IPS DF 6.9 (cell line): Measurements from ENCODE around the gene CYP20A1.
"Not testable (repeated sequence)": the region's sequence is repeated elsewhere in the genome, so short reads cannot be mapped to it uniquely, and the experiment has no call there.

Source experiments
- DNase-seq: peaks from one replicate; pipeline ENCODE4 v3.0.0-alpha.2; 2013; ENCODE audit warnings: low read depth, low spot score
- H3K27ac ChIP-seq: one replicate; pipeline ENCODE4 v1.5.1; 2013; ENCODE audit warnings: low read length, control low read depth
- H3K27me3 ChIP-seq: 2 replicates; pipeline ENCODE4 v1.6.1; 2013; ENCODE audit warnings: mild to moderate bottlenecking, low read length; ENCODE audit not compliant: control insufficient read depth, insufficient read depth
- H3K36me3 ChIP-seq: 2 replicates; pipeline ENCODE4 v1.6.1; 2013; ENCODE audit warnings: low read length; ENCODE audit not compliant: control insufficient read depth, insufficient read depth
- H3K4me1 ChIP-seq: 2 replicates; pipeline ENCODE4 v1.6.1; 2013; ENCODE audit warnings: low read length; ENCODE audit not compliant: control insufficient read depth, insufficient read depth
- H3K4me3 ChIP-seq: 2 replicates; pipeline ENCODE4 v1.5.1; 2013; ENCODE audit warnings: mild to moderate bottlenecking, low read length
- H3K9me3 ChIP-seq: 2 replicates; pipeline ENCODE4 v1.6.1; 2013; ENCODE audit warnings: low read length, inconsistent platforms; ENCODE audit not compliant: control insufficient read depth, insufficient read depth
- WGBS: extraction: QIAGEN DNeasy Blood & Tissue Kit; methylation state at CpG from one replicate; pipeline ENCODE4 v1.1.7; 2013; ENCODE audit warnings: mixed read lengths, missing lambda C conversion rate; ENCODE audit not compliant: insufficient read length, insufficient coverage; 5-methylcytosine and 5-hydroxymethylcytosine counted together

Gene CYP20A1

GRCh38 chr2:203238704-203239526 is at the start of gene CYP20A1:
CYP20A1 (plus strand) TSS chr2:203239018; CDS start chr2:203239063, 45 bp downstream.
- no CpG with 5 or more reads among the region's 80 CpGs for WGBS
- Histone ChIP-seq H3K9me3 (no peaks in the 10 kb centered on the region), H3K4me3 (peak within 1 kb of the TSS; percentile 84), H3K27me3 (no peaks in the 10 kb centered on the region), H3K4me1 (no peaks in the 10 kb centered on the region), H3K36me3 (no peaks in the 10 kb centered on the region), H3K27ac (no peak within 1 kb of the TSS)
- peak; percentile 81 for DNase-seq

DNA sequence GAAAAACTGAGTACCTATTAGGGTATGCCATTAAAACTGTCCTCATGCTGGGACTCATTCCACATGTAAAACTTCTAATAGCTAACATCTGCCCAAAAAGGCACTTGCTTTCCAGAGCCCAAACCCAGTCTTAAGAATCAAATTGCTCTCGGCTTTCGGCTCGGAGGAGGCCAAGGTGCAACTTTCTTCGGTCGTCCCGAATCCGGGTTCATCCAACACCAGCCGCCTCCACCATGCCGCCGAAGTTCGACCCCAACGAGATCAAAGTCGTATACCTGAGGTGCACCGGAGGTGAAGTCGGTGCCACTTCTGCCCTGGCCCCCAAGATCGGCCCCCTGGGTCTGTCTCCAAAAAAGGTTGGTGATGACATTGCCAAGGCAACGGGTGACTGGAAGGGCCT is 48.3 kb upstream of the CYP20A1 start:
- no CpG with 5 or more reads among the region's 17 CpGs for WGBS
- not testable (repeated sequence) for H3K27ac ChIP-seq, DNase-seq, H3K4me3 ChIP-seq, H3K27me3 ChIP-seq, H3K36me3 ChIP-seq, H3K9me3 ChIP-seq, H3K4me1 ChIP-seq

GRCh38 chr2:203191026-203191425 is 47.8 kb upstream of the CYP20A1 start:
- WGBS = no CpG with 5 or more reads among the region's 6 CpGs
- H3K4me1 ChIP-seq, H3K27me3 ChIP-seq, H3K36me3 ChIP-seq, H3K4me3 ChIP-seq, H3K27ac ChIP-seq, DNase-seq, H3K9me3 ChIP-seq: not testable (repeated sequence)

DNA sequence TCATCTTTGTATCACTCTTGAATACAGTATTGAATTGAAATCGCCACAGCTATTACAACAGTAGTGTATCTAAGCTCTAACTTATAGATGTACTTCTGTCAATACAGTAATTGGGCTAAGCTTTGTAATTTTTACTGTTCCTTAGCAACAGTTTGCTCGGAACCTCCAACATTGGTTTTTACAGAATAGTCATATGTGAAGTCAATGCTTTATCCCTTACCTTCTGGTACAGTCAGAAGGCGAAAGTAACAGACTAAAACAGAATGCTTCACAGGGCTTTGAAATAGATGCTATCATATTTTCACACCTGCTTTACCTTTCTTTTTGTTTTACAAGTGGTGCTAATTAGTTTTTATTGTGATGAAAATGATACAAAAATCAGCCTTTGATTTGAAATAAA is 46.9 kb upstream of the CYP20A1 start:
- H3K4me3 ChIP-seq = no peak overlapping the region
- no peaks in the 10 kb centered on the region for H3K9me3 ChIP-seq
- no peak overlapping the region for H3K27ac ChIP-seq
- H3K36me3 ChIP-seq = no peaks in the 10 kb centered on the region
- no CpG with 5 or more reads among the region's 3 CpGs for WGBS
- H3K4me1 ChIP-seq = no peaks in the 10 kb centered on the region
- H3K27me3 ChIP-seq = no peaks in the 10 kb centered on the region
- no peak for DNase-seq

DNA sequence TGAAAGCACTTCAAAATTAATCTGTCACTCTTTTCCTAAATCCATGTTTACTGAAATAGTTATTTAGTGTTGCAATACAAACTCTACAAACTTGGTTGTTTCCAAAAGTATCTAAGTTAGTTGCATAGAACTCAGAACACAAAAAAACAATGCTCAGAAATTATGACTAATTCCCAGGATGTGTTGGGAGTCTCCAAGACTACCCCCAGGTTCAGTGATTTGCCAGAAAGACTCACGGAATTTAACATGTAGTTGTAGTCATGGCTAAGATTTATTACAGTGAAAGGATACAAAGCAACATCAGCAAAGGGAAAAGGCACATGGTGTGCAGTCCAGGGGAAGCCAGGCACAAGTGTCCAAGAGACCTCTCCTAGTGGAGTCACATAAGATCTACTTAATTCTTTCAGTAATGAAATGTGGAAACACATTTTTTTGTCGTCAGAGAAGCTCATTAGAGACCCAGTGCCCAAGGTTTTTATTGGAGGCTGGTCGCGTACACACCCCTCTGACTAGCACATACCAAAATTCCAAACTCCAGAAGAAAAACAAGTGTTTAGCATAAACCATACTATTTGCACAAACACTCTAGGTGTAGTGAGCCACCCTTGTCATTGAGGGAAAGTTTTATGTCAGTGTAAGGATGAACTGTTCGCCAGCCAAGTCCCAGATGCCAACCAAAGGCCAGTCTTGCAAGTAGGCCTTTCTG is 43.3 kb upstream of the CYP20A1 start:
- Histone ChIP-seq H3K27ac (no peak overlapping the region), H3K4me1 (no peaks in the 10 kb centered on the region), H3K4me3 (no peak overlapping the region), H3K27me3 (no peaks in the 10 kb centered on the region), H3K36me3 (no peaks in the 10 kb centered on the region), H3K9me3 (no peaks in the 10 kb centered on the region)
- WGBS = no CpG with 5 or more reads among the region's 5 CpGs
- no peak for DNase-seq

DNA sequence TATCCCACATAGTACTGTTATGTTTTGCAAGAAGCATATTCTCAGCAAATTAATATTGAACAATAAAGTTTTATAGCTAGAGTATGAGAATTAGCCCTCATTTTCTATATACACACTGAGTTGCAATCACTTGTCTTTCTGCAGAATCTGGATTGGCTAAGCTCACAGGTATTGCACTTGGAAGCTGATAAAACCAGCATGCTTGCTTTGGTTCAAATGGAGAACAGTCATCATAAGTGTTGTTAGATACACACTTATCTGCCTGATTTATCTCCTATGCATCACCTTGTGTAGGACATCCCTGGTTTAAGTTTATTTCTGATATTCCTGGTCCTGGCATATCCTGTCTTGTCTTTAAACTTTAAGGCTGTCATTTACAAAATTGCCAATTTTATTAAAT is 38.0 kb upstream of the CYP20A1 start:
- no peaks in the 10 kb centered on the region for H3K9me3 ChIP-seq
- DNase-seq = no peak
- no peak overlapping the region for H3K4me3 ChIP-seq
- H3K27me3 ChIP-seq = no peaks in the 10 kb centered on the region
- no peaks in the 10 kb centered on the region for H3K4me1 ChIP-seq
- no peak overlapping the region for H3K27ac ChIP-seq
- H3K36me3 ChIP-seq = no peaks in the 10 kb centered on the region

GRCh38 chr2:203201426-203201825 is 37.4 kb upstream of the CYP20A1 start:
- H3K4me1 ChIP-seq = no peaks in the 10 kb centered on the region
- H3K27me3 ChIP-seq = no peaks in the 10 kb centered on the region
- H3K36me3 ChIP-seq = no peaks in the 10 kb centered on the region
- H3K4me3 ChIP-seq = no peak overlapping the region
- WGBS = no CpG with 5 or more reads among the region's 5 CpGs
- no peak overlapping the region for H3K27ac ChIP-seq
- DNase-seq = no peak
- no peaks in the 10 kb centered on the region for H3K9me3 ChIP-seq

GRCh38 chr2:203209538-203209937 is 29.3 kb upstream of the CYP20A1 start:
- no peaks in the 10 kb centered on the region for H3K36me3 ChIP-seq
- no peak overlapping the region for H3K4me3 ChIP-seq
- H3K9me3 ChIP-seq = no peaks in the 10 kb centered on the region
- H3K27me3 ChIP-seq = no peaks in the 10 kb centered on the region
- DNase-seq = no peak
- H3K4me1 ChIP-seq = no peaks in the 10 kb centered on the region; the same call in 1 of the 2 replicates
- H3K27ac ChIP-seq = no peak overlapping the region
- no CpG with 5 or more reads among the region's 1 CpG for WGBS

- no CpG with 5 or more reads among the region's 2 CpGs for WGBS
- no peak for DNase-seq
Observed at GRCh38 chr2:203225423-203226039, 13.3 kb upstream of the CYP20A1 start.

DNA sequence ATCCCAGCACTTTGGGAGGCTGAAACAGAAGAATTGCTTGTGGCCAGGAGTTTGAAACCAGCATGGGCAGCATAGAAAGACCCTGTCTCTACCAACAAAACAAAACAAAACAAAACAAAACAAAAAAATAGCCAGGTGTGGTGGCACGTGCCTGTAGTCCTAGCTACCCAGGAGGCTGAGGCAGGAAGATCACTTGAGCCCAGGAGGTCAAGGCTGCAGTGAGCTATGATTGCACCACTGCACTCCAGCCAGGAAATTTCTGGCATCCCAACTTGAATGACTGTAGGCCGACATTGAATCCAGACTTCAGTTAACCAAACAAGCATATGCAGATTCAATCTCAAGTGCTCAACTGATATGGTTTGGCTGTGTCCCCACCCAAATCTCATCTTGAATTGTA is 9.1 kb upstream of the CYP20A1 start:
- WGBS = no CpG with 5 or more reads among the region's 2 CpGs
- not testable (repeated sequence) for H3K27ac ChIP-seq, H3K27me3 ChIP-seq, H3K4me1 ChIP-seq, H3K4me3 ChIP-seq, DNase-seq, H3K9me3 ChIP-seq, H3K36me3 ChIP-seq

More at GRCh38 chr2:203225423-203226039, 13.3 kb upstream of the CYP20A1 start:
- no peaks in the 10 kb centered on the region for H3K9me3 ChIP-seq
- no peak overlapping the region for H3K27ac ChIP-seq
- H3K4me1 ChIP-seq = no peaks in the 10 kb centered on the region
- H3K27me3 ChIP-seq = no peaks in the 10 kb centered on the region
- H3K4me3 ChIP-seq = no peak overlapping the region
- H3K36me3 ChIP-seq = no peaks in the 10 kb centered on the region
